Choroid plexus epithelial cell (primary cell): ENCODE data around the gene SLC12A5.

Experiments
- DNase-seq: peaks from one replicate; pipeline ENCODE4 v3.0.0-alpha.2; 2010; ENCODE audit warnings: low read depth
- H3K4me3 ChIP-seq: 2 replicates; pipeline ENCODE4 v1.5.1; 2011; ENCODE audit warnings: low read depth, mild to moderate bottlenecking, control low read depth, low read length, moderate library complexity
- CTCF ChIP-seq: conservative IDR thresholded peaks from 2 replicates; pipeline ENCODE4 v1.5.1; 2011; ENCODE audit warnings: low read depth, mild to moderate bottlenecking, control low read depth, inconsistent platforms, low read length, moderate library complexity

SLC12A5 gene

DNA sequence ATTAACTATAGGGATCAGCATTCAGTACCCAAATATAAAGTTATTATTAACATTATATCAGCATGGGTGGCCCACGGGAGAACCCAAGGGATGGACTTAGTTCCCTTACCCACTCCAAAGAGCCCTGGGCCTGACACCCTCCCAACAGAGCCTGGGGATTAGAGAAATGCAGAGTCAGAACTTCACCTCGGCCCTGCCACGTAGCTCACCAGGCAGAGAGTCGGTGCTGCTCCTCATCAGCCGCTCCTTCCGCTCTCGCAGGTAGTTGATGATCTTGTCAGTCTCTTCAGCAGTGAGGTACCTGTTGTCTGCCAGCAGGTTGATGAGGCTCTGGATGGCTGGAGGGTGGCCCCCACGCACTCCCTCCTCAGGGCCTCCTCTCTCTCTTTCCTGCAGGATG is 34.1 kb downstream of the SLC12A5 start:
- DNase-seq, result no peak
- H3K4me3 ChIP-seq, result no peak overlapping the region
- TF ChIP-seq CTCF, result no peak

- no peak for DNase-seq
- H3K4me3 ChIP-seq, result no peak overlapping the region
- no peak for TF ChIP-seq CTCF
These were observed 34.6 kb downstream of the SLC12A5 start for GRCh38 chr20:46063652-46064054.

DNA sequence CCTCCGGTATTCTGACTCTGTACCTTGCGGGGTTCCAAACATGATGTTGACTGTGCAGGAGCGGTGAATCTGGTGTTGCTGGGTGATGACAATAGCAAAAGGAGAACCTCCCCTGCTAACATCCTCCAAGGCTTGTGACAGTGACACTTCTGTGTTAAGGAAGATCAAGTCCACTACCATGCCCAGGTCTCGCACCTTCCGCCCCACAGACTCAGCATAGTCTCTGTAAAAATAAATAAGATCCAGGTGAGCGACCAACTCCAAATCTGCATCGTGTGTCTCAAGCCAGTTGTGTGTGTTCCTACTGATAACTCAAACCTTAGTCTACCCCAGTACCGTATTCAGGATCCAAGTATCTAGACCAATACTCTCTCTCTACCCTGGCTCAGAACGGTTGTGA is 36.0 kb downstream of the SLC12A5 start:
- H3K4me3 ChIP-seq, result no peak overlapping the region
- DNase-seq, result no peak
- no peak for TF ChIP-seq CTCF

DNA sequence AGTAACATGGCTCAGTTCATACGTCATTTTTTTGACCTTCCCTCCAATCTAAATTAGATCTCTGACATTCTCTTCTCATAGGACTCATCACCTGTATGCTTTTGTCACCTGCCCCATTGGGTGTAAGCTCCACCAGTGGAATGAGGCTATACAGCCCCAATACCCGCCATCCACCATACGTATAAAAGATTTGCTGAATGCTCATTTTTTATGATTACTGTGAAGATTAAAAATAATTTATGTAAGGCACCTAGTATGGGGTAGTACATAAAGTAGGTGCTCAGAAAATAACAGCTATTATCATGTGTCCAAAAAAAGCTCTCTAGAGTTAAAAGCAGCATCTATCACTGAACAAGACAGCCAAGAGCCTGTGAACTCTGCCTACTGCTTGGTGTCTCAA is 36.7 kb downstream of the SLC12A5 start:
- no peak for DNase-seq
- no peak for TF ChIP-seq CTCF
- no peak overlapping the region for H3K4me3 ChIP-seq

- TF ChIP-seq CTCF, result no peak
- no peak overlapping the region for H3K4me3 ChIP-seq
- peak; percentile 89 for DNase-seq
These were observed 41.3 kb downstream of the SLC12A5 start for GRCh38 chr20:46070215-46070900.

GRCh38 chr20:46071573-46071972 is 42.6 kb downstream of the SLC12A5 start:
- no peak for TF ChIP-seq CTCF
- no peak overlapping the region for H3K4me3 ChIP-seq
- DNase-seq, result no peak

DNA sequence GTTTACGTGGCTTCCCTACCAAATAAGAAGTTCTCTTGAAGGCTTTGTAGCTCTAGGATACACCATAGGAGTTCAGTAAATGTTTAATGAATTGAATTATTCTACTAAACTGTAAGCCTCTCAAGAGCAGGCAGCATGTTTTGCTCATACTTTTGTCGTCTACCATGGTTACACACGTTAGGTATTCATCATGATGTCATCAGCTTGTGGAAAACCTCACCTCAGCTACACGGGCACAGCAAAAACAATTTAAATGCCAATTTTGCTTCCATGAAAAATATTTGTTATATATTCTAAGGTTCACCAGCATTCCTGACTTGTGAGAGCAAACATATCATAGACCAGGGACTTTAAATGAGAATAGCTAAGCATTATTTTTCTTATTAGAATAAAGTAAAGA is 44.0 kb downstream of the SLC12A5 start:
- DNase-seq, result no peak
- no peak overlapping the region for H3K4me3 ChIP-seq
- no peak for TF ChIP-seq CTCF
